Activated CD4-positive, alpha-beta T cell treated with anti-CD3 and anti-CD28 coated beads, Interleukin-2, amount 50 U/mL, for 24 hours (primary cell): ENCODE measurements around the gene CPSF4L.
A peak's percentile ranks its signal among the peaks of the same experiment; 100 is the strongest.
"Not testable (repeated sequence)": the region's sequence is repeated elsewhere in the genome, so short reads cannot be mapped to it uniquely, and the experiment has no call there.

ENCODE experiments used
- DNase-seq, 2 donors: peaks; one replicate each; pipeline ENCODE4 v3.0.0-alpha.2; 2020; ENCODE audit warnings: low read depth in 1 of 2, low spot score in 1 of 2

CPSF4L gene

DNA sequence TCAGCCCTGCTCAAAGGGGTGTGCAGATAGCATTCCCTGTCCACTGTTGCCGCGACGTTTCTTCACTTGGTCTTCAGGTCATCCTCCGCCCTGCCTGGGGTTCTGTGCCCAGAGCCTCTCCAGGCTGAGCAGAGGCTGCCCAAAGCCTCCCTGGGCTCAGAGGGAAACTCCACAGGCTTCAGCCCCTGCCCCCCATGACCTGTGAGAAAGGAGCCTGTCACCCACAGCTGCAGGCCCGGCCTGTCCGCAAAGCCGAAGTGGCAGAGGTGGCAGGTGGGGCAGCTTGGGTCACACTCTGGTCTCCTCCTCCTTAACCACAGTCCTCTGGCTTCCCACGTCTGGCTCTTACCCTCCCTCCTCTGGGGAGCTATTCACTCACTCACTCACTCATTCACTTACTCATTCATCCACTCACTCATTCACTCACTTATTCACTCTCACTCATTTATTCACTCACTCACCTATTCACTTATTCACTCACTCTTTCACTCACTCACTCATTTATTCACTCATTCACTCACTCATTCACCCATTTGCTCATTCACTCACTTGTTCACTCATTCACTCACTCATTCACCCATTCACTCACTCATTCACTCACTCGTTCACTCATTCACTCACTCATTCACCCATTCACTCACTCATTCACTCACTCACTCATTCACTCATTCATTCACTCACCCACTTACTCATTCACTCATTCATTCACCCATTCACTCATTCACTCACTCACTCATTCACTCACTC is 7.1 kb upstream of the CPSF4L start:
- no peak for DNase-seq

DNA sequence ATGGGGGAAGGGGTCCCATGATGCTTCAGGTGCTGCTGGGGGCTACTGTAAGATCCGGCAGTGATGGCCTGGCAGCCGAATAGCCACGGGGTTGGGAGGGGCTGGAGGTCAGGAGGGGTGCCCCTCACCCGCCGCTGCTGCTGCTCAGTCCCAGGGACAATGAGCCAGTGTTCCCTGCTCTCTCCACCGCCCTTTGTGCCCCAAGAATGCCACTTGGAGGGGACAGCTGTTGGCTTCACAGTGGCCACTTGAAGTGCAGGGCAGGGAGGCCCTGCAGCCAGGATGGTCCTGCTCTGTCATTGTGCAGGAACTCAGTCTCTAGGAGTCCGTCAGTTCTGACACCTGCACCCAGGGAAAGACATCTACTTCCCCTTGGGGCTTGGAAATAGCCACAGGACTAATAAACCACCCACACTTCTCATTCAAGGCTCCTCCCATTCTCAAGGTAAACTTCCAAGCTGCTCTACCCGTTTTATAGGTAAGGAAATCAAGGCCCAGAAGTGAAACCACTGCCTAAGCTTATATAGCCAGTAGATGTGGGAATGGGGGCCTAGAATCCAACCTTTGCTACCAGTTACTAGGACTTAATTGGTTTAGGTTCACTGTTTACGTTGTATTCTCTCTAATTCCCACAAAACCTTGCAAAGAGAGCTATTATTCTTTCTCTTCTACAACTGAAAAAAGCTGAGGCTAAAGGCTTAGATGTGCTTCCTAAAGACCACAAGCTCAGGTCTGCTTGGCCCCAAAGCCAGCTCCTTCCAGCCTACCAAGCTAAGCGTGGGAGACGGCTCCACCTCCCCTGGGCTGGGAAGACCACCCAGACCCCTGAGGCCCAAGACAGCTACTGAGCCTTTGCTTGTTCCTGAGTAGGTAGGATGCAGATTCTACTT is 6.2 kb upstream of the CPSF4L start:
- DNase-seq: no peak

DNA sequence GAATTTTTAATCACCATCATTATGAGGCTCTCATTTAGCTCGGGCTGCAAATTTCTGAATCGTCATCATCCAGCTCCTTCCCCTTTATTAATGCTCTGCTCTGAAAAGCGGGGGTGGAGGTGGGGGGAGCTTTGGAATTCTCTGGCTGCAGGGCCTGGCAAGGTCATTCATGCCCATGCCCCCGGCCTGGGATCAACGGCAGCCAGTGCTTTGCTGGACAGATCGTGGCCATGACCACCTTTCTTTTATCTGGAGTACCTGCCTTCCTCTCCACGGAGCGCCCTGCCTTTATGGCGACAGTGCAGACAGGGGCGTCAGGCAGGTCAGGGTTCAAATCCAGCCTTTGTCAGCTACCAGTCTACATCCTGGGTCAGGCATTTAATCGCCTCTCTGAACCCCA is 5.1 kb upstream of the CPSF4L start:
- no peak for DNase-seq

DNA sequence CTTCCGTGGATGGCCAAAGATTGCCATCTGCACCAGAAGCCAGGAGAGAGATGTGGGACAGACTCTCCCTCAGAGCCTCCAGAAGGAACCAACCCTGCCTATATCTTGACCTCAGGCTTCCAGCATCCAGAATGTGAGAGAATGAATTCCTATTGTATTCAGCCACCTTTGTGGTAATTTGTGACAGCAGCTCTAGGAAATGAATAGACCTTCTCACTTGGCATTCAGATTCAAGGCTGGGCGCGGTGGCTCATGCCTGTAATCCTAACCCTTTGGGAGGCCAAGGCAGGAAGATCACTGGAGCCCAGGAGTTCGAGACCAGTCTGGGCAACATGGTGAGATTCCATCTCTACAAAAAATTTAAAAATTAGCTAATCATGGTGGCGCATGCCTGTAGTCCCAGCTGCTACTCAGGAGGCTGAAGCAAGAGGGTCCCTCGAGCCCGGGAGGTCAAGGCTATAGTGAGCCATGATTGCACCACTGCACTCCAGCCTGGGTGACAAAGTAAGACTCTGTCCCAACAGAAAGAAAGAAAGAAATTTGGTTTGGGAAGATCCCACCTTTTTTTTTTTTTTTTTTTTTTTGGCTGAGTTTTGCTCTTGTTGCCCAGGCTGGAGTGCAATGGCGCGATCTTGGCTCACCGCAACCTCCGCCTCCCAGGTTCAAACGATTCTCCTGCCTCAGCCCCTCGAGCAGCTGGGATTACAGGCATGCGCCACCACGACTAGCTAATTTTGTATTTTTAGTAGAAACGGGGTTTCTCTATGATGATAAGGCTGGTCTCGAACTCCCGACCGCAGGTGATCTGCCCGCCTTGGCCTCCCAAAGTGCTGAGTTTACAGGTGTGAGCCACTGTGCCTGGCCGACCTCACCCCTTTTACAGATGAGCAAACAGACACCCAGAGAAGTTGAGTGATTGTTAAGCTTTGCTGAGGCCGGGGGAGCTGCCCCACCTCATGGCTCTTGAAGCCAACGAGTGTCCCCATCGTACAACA is 4.3 kb upstream of the CPSF4L start:
- no peak for DNase-seq

DNA sequence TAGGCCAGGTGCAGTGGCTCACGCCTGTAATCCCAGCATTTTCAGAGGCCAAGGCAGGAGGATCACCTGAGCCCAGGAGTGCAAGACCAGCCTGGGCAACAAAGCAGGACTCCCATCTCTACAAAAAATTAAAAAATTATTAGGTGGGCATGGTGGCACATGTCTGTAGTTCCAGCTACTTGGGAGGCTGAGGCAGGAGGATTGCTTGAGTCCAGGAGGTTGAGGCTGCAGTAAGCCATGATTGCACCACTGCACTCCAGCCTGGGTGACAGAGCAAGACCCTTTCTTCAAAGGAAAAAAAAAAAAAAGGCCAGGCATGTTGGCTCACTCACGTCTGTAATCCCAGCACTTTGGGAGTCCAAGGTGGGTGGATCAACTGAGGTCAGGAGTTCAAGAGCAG is 2.8 kb upstream of the CPSF4L start:
- DNase-seq: not testable (repeated sequence)

DNA sequence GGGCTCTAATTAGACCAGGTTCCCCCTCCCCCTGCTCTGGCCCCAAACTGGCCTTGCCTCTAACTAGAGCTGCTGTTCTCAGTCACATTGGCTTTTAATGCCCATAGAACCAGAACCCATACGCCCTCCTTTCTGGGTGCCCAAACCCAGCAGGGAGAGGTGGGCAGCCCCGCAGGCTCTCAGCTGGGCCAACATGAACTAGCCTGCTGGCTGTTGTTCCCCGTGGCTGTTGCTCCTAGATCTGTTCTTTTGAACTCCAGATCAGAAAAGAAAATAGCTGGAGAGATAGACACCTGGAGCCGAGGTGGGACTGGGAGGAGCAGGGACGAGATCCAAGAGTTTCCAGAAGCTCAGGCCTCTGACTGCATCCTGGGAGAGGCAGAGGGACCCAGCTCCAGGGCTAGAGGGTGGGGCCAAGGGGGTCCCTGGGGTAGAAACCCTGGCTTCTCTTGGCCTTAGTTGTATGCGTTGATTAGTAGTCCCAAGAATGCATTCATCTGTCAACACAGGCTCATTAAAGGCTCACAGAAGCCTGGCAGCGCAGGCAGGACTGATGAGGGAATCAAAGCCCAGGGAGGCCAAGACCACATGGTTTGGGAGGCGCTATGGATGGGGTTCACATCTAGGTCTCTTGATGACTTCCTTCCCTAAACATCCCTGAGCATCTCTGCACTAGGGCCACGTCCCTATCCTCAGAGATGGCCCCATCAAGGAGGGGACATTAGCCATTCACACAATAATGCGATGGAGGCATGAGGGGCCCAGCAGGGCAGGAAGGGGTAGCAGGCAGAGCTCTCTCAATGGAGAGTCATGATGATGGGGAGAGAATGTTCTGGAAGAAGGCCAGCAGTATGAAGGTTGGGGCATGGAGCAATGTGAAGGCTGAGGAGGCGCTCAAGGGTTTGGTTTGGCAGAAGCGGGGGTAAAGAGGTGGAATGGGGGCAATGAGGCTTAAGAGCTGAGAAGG is 1.3 kb upstream of the CPSF4L start:
- DNase-seq: no peak

DNA sequence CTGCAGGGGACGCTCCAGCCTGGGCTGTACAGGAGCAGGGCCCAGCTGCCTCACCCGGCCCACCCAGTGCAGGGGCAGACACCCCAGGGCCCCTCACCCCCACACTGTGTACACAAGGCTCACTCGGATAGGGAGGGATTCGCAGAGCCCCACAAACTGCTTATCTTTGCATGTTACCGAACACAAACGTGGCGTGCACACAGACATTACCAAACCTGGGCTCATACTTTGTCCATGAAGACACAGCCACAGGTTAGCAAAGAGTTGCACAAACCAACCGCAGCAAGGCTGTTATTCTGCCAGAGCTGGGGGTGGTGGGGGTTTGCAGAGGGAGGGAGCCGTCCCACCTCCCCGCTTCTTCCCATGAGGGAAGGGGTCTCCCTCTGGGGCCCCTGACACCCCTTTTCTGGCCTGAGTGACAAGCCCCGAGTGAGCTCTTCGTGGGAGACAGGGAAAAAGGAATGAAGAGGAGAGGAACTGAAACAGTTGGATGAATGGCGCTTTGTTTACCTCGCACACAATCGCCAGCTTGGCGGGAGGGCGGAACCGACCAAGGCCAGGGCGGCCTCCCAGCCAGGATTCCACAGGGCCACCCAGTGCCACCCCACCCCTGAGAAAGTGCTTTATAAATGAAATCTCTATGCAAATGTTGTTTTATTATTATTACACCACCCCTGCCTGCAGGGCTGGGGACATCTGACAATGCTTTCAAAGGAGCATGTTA is 434 bp upstream of the CPSF4L start:
- DNase-seq: no peak

DNA sequence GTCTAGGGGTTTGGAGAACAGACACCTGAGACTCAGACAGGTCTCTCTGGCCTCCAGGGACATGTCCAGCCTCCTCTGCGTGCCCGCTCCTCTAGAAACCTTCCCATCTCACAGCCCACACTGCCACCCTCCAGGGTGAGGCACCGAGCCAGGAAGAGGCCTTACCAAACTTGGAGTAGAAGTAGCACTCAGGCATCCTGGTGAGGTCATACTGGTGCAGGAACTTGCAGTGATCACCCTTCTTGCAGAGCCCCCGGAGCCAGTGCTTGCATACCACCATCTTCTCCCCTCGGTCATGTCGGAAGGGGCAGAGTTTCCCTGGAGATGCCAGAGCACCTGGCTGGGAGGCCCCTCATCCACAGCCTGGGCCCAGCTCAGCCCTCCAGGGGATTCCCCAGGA is 4.2 kb downstream of the CPSF4L start:
- DNase-seq: no peak

DNA sequence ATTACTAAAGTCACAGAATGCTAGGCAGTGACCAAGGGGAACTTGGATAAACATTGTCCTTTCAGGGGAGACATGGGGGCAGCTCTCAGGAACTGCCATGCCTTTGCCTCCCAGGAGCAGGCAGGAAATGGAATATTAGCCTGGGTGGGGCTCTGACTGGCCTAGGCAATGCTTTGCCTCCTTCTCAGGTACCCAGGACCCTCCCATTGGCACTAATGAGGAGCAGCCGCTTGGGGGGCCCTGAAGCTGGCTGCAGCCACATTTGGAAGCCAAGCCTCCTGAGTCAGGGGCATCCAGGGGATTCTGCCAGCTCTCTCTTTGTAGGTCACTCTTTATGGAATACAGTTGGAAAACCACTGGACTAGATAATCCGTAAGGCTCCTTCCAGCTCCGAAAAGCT is 5.5 kb downstream of the CPSF4L start:
- DNase-seq: no peak

DNA sequence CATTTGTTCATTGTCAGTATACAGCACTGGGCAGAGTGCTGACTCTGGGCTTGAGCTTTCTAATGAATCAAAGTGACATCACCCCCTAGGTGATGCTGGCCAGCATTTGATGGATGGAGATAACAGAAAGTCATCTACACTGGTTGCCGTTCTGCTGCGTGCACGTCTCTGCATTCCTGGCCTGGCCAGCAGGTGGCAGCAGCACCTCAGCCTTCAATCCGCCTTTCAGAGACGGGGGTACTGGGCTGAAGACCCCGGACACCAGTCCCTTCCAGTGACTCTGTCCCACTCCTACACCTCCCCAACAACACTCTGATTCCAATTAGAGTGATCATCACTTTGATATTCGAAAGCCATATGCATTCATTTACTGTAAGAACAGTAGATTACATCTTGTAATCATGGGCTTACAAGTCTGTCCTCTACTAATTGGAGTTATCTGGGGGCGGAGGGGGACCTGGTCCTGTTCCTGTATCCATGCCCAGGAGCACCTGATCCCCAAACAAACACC is 6.0 kb downstream of the CPSF4L start:
- DNase-seq: peak; percentile 30 to 40

DNA sequence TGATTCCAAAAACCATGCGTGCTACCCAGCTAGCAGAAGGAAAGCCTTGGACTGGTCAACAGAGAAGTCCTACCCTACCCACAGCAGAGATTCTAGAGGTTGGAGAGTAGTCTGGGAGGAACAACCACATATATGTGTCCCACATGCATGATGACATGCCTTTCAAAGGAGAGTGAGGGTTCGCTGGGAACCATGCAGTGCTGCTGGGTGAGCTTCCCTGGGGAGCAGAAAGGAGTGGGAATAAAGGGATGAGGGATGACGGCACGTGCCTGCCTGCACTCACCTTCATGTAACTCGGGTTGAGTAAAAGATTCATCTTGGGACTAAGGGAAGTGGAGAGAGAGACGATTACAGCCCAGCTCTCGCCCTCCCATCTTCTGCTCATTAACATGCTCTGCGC is 9.8 kb downstream of the CPSF4L start:
- DNase-seq: no peak

DNA sequence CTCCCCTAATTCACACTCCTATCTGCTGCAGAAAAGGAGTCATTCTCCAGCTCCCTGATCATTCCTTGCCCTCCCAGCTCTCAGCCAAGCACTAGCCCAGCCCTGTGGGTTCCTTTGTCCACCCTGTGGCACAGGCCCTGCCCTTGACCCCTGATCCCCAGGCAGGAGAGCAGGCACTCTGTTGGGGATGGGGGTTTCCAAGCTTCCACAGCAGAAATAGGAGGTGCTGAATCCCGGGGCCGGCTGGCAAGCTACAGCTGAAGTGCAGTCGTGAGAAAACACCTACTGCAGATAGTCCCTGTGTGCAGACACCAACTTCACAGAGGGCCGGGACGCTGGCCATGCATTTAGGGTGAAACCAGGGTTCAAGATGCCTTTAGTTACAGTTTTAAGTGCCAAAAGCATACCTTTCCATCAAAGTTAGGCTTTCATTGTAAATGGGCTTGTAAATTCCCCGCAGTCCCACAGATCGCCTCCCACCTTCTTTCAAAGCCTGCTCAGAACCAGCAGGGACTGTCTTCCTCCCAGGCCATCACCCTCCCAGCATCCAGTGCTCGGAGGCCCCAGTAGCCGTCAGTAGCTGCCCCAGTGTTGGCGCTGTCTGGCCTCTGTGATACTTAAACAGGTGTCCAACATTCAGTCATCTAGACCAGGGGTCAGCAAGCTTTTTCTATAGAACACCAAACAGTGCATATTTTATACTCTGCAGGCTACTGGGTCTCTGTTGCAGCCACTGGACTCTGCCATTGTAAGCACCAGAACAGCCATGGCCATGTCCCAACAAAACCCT is 10.6 kb downstream of the CPSF4L start:
- no peak for DNase-seq

DNA sequence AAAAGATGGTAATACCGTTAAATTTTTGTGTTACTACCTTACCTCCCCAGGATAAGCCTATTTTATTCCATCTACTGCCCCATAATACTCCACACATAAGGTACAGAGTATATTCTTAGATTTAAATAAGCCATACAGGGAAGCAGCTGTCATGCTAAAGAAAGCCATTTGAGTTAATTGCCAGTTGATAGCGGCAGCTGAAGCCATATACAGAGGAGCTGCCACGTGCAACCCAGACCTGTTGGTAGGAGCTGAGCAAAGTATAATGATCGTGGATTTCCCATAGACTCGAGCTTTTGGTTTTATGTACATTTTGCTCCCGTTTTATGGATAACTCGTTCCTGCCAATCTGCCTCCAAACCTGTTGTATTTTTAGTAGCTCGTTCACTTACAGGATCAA is 12.0 kb downstream of the CPSF4L start:
- DNase-seq: no peak

DNA sequence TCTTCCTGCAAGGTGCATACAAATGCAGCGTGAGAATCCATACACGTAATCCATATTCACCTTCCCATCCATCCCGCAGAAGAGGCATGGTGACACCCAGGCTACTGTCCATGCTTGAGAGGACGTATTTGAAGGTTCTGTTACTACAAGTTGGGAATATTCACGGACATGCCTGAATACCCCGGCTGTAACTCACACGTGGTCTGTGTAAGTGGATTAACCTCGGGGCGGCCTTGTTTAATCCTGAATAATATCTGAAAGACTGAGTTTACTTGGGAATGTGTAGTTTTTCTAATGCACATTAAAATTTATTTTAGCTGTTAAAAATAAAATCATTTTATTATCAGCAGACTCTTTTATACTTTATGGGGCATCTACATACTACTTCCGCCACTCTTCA is 13.1 kb downstream of the CPSF4L start:
- no peak for DNase-seq

DNA sequence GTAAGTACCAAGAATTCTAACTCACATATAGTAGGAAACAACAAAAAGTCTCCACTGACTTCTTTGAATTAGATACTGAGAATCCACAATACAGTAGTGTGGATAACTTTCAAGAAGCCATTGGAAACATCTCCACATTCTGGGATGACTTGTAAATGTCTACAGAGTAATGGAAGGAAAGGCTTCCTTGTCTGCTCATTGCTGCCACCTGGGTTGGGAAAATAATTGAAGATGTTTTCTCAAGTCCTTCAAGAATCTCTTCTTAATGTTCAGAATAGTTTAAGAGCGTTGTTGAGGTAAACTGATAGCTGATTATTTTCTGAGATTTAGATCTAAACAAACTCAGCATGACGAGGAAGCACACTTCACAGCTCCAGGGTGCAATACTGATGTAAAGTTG is 14.0 kb downstream of the CPSF4L start:
- no peak for DNase-seq

DNA sequence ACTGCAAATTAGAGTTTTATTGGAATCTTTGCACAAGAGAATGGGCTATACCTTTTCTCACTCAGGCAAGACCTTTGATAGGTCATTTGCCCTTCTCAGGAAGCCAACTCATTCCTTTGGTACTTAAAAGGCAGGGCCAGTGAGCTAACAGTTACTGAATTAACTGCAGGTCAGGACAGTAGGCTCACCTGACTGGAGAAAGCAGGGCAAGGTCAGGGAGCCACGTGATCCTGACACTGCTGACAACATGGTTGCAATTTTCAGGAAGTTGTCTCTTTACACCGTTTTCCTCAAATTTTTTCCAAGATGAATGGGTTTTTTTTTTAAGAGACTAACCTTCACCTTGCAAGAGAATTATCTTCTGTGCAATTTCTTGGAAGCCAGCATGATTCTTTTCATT is 21.1 kb downstream of the CPSF4L start:
- no peak for DNase-seq

DNA sequence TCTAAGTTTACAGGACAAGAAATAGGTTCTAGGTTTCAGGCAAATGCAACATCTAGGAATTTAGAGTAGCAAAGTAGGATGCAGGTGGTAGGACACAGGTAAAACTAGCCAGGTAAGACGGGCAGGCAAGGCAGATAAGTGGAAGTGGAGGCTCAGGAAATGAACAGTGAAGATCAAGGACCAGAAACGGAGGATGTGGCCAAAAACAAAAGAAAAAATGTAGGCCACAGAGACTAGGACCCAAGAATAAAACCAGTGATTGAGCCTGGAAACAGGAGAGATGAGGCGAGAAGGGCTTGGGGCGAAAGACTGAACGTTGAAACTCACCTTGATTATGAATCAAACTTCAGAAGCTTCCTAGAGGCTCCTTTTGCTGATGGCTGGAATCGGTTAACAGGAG is 24.0 kb downstream of the CPSF4L start:
- DNase-seq: no peak

DNA sequence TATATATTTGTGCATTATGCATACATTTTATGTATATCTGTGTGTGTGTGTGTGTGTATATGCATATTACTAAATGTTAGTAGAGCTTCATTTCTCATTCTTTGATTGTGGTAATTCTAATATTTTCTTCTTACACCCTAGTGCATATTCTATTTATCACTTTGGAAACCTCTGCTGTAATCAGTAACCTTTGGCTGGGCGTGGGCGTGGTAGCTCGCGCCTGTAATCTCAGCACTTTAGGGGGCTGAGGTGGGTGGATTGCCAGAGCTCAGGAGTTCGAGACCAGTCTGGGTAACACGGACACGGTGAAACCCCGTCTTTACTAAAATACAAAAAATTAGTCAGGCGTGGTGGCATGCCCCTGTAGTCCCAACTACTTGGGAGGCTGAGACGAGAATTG is 26.9 kb downstream of the CPSF4L start:
- DNase-seq: no peak
